Neuronal stem cell (in vitro differentiated cells): ENCODE measurements around the gene ARHGAP1.

Experiments
- DNase-seq: peaks from one replicate; pipeline ENCODE4 v3.0.0-alpha.2; 2013; ENCODE audit warnings: low spot score
- H2AFZ ChIP-seq: one replicate; pipeline ENCODE4 v1.6.1; 2013; ENCODE audit warnings: mild to moderate bottlenecking, low read length, inconsistent platforms
- H2AK5ac ChIP-seq: 2 replicates; pipeline ENCODE4 v1.6.1; 2013; ENCODE audit warnings: low read depth, mild to moderate bottlenecking, inconsistent platforms, low read length, moderate library complexity, mixed read lengths
- H2BK120ac ChIP-seq: 2 replicates; pipeline ENCODE4 v1.6.1; 2013; ENCODE audit warnings: low read depth, mild to moderate bottlenecking, inconsistent platforms, low read length, moderate library complexity, mixed read lengths
- H2BK12ac ChIP-seq: one replicate; pipeline ENCODE4 v1.6.1; 2013; ENCODE audit warnings: low read length, inconsistent platforms
- H2BK15ac ChIP-seq: 2 replicates; pipeline ENCODE4 v1.6.1; 2013; ENCODE audit warnings: mild to moderate bottlenecking, low read length, inconsistent platforms, mixed read lengths
- H2BK5ac ChIP-seq: one replicate; pipeline ENCODE4 v1.6.1; 2013; ENCODE audit warnings: inconsistent platforms, mild to moderate bottlenecking, low read length, moderate library complexity
- H3K14ac ChIP-seq: one replicate; pipeline ENCODE4 v1.6.1; 2013; ENCODE audit warnings: low read length, inconsistent platforms
- H3K18ac ChIP-seq: 2 replicates; pipeline ENCODE4 v1.6.1; 2013; ENCODE audit warnings: low read length, inconsistent platforms
- H3K23ac ChIP-seq: 2 replicates; pipeline ENCODE4 v1.6.1; 2013; ENCODE audit warnings: low read depth, mild to moderate bottlenecking, mixed read lengths, low read length, inconsistent platforms; ENCODE audit not compliant: poor library complexity
- H3K27ac ChIP-seq: replicated peaks from 3 replicates; pipeline ENCODE4 v1.5.1; 2013; ENCODE audit warnings: low read length, inconsistent platforms
- H3K27me3 ChIP-seq, 3 experiments: 2 replicates each; pipeline ENCODE4 v1.6.1; 2013; ENCODE audit warnings: low read length in 3 of 3, mild to moderate bottlenecking in 2 of 3, inconsistent platforms in 1 of 3, low read depth in 1 of 3, mixed read lengths in 1 of 3, moderate library complexity in 1 of 3; ENCODE audit not compliant: control insufficient read depth in 3 of 3, insufficient read depth in 3 of 3
- H3K36me3 ChIP-seq, 2 donors: replicated peaks in 1 of 2; 2 replicates each; pipeline ENCODE4 v1.6.1; 2013; ENCODE audit warnings: low read length in 2 of 2; ENCODE audit not compliant: control insufficient read depth in 2 of 2, insufficient read depth in 2 of 2
- H3K4ac ChIP-seq: 2 replicates; pipeline ENCODE4 v1.6.1; 2013; ENCODE audit warnings: inconsistent platforms, mild to moderate bottlenecking, low read length, moderate library complexity
- H3K4me1 ChIP-seq, 2 donors: 1 replicate in 1 of 2; 2 replicates in 1 of 2; pipeline ENCODE4 v1.6.1; 2013; ENCODE audit warnings: low read length in 2 of 2, low read depth in 1 of 2; ENCODE audit not compliant: control insufficient read depth in 2 of 2, insufficient read depth in 1 of 2
- H3K4me2 ChIP-seq: one replicate; pipeline ENCODE4 v1.6.1; 2013; ENCODE audit warnings: mild to moderate bottlenecking, low read length, inconsistent platforms; ENCODE audit not compliant: insufficient read depth, poor library complexity, severe bottlenecking
- H3K4me3 ChIP-seq, 2 donors: 2 replicates each; pipeline ENCODE4 v1.5.1; 2013; ENCODE audit warnings: low read length in 2 of 2, mild to moderate bottlenecking in 2 of 2, inconsistent platforms in 1 of 2, moderate library complexity in 1 of 2
- H3K79me1 ChIP-seq: one replicate; pipeline ENCODE4 v1.6.1; 2013; ENCODE audit warnings: low read depth, mild to moderate bottlenecking, inconsistent platforms, low read length, moderate library complexity
- H3K9ac ChIP-seq: one replicate; pipeline ENCODE4 v1.6.1; 2013; ENCODE audit warnings: mild to moderate bottlenecking, low read depth, low read length, inconsistent platforms; ENCODE audit not compliant: poor library complexity
- H3K9me3 ChIP-seq, 2 donors: replicated peaks in 1 of 2; 2 replicates each; pipeline versions ENCODE3 to v1.6.1; 2013; ENCODE audit warnings: low read length in 2 of 2, mild to moderate bottlenecking in 2 of 2, inconsistent platforms in 1 of 2, low read depth in 1 of 2, mixed read lengths in 1 of 2, moderate library complexity in 1 of 2; ENCODE audit not compliant: control insufficient read depth in 2 of 2, insufficient read depth in 1 of 2
- H4K8ac ChIP-seq: one replicate; pipeline ENCODE4 v1.6.1; 2013; ENCODE audit warnings: low read depth, mild to moderate bottlenecking, inconsistent platforms, low read length, moderate library complexity
- H4K91ac ChIP-seq: one replicate; pipeline ENCODE4 v1.6.1; 2013; ENCODE audit warnings: low read length, low read depth, mild to moderate bottlenecking, inconsistent platforms; ENCODE audit not compliant: poor library complexity
- WGBS, 2 donors: extraction: QIAGEN DNeasy Blood & Tissue Kit; methylation state at CpG; one replicate each; pipeline ENCODE4 v1.1.7; 2013; ENCODE audit warnings: missing lambda C conversion rate in 2 of 2, mixed read lengths in 1 of 2; ENCODE audit not compliant: insufficient read length in 2 of 2, insufficient replicate concordance in 1 of 2; ENCODE audit errors: extremely low coverage in 2 of 2; 5-methylcytosine and 5-hydroxymethylcytosine counted together

ARHGAP1 gene

DNA sequence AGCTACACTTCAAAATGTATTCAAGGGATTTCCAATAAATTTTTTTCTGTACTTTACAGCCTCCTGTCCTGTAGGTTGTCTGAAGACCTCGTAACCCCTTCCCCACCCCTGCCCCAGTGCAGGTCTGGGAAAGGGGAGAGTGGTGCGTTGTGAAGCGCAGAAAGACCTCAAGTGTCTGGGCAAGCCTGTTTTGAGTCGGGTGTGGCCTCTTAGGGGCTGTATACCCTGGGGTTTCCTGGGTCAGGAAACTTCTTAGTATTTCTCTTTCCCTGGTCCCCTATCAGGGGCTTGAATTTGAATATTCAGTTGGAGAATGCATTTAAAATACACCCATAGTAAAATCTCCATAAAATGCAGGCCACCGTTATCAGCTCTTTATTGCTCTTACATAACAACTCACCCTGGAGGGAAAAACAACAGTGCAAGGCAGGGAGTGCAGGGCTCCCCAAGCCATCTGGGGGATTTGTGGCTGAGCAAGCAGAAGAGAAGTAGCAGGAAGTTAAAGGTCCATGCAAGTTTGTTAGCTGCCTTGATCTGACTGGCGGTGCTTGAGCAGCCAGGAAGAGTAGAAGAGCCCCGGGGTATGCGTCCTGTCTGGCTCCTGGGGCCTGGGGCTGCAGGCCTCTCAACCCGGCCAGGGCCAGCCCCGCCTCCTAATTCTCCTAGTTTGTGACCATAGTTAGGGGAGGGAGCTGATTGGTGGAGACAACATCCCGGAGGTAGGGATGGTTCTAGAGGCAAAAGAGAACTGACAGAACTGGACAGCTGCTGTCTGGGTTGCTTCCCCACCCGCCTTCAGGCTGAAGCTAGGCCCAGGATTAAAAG is 25.7 kb downstream of the ARHGAP1 start:
- peaks cover 2 to 4% of the 10 kb centered on the region in 2 donors for H3K4me1 ChIP-seq
- H4K8ac ChIP-seq, result no peak overlapping the region
- no peak overlapping the region for H3K14ac ChIP-seq
- H2BK120ac ChIP-seq, result no peak overlapping the region
- H3K4me3 ChIP-seq, result no peak overlapping the region
- DNase-seq, result peak; percentile 8
- no peaks in the 10 kb centered on the region for H3K27me3 ChIP-seq
- no peak overlapping the region for H2BK5ac ChIP-seq
- peak overlapping the region; percentile 73 for H3K9ac ChIP-seq
- H2AFZ ChIP-seq, result no peak overlapping the region
- H2BK12ac ChIP-seq, result no peak overlapping the region
- H2AK5ac ChIP-seq, result no peak overlapping the region
- WGBS, 2 donors, result no CpG with 5 or more reads among the region's 12 CpGs
- no peak overlapping the region for H2BK15ac ChIP-seq
- H3K4me2 ChIP-seq, result no peak overlapping the region
- no peak overlapping the region for H4K91ac ChIP-seq
- no peak overlapping the region for H3K4ac ChIP-seq
- peaks cover 32 to 70% of the 10 kb centered on the region in 2 donors for H3K36me3 ChIP-seq
- H3K79me1 ChIP-seq, result peaks cover 5% of the 10 kb centered on the region
- H3K9me3 ChIP-seq, result no peaks in the 10 kb centered on the region
- H3K23ac ChIP-seq, result no peak overlapping the region
- H3K27ac ChIP-seq, result no peak overlapping the region
- no peak overlapping the region for H3K18ac ChIP-seq

- no peak for DNase-seq
- no peak overlapping the region for H2AK5ac ChIP-seq
- no peak overlapping the region for H3K4me3 ChIP-seq
- peaks cover 32 to 70% of the 10 kb centered on the region in 2 donors for H3K36me3 ChIP-seq
- no peak overlapping the region for H3K4me2 ChIP-seq
- no peak overlapping the region for H3K27ac ChIP-seq
- H3K23ac ChIP-seq, result no peak overlapping the region
- H2BK15ac ChIP-seq, result no peak overlapping the region
- H3K18ac ChIP-seq, result no peak overlapping the region
- H4K8ac ChIP-seq, result no peak overlapping the region
- H3K27me3 ChIP-seq, result no peaks in the 10 kb centered on the region
- H3K14ac ChIP-seq, result no peak overlapping the region
- no peak overlapping the region for H2BK12ac ChIP-seq
- H2AFZ ChIP-seq, result no peak overlapping the region
- H2BK5ac ChIP-seq, result no peak overlapping the region
- H3K4me1 ChIP-seq, result peaks cover 2 to 4% of the 10 kb centered on the region in 2 donors
- H3K79me1 ChIP-seq, result peaks cover 3% of the 10 kb centered on the region
- no peak overlapping the region for H4K91ac ChIP-seq
- H3K4ac ChIP-seq, result no peak overlapping the region
- no peaks in the 10 kb centered on the region for H3K9me3 ChIP-seq
- no peak overlapping the region for H3K9ac ChIP-seq
- no peak overlapping the region for H2BK120ac ChIP-seq
- no CpG with 5 or more reads among the region's 6 CpGs for WGBS, 2 donors
These were observed 26.5 kb downstream of the ARHGAP1 start for GRCh38 chr11:46673713-46674462.

GRCh38 chr11:46672381-46672839 is 28.0 kb downstream of the ARHGAP1 start:
- Histone ChIP-seq H3K79me1 (peaks cover 3% of the 10 kb centered on the region), H3K4ac (no peak overlapping the region), H3K18ac (no peak overlapping the region), H4K91ac (no peak overlapping the region), H3K27me3 (no peaks in the 10 kb centered on the region), H3K4me3 (no peak overlapping the region), H2BK120ac (no peak overlapping the region), H3K9me3 (peaks cover 0 to 3% of the 10 kb centered on the region in 2 donors), H2AK5ac (no peak overlapping the region), H3K36me3 (peaks cover 36 to 73% of the 10 kb centered on the region in 2 donors), H3K23ac (no peak overlapping the region), H3K9ac (no peak overlapping the region), H2BK15ac (no peak overlapping the region), H2BK12ac (no peak overlapping the region), H3K14ac (no peak overlapping the region), H3K27ac (no peak overlapping the region), H4K8ac (no peak overlapping the region), H3K4me2 (no peak overlapping the region), H2AFZ (no peak overlapping the region), H2BK5ac (no peak overlapping the region), H3K4me1 (peaks cover 2 to 4% of the 10 kb centered on the region in 2 donors)
- WGBS, 2 donors, result no CpG with 5 or more reads among the region's 7 CpGs
- DNase-seq, result no peak

- Histone ChIP-seq H3K4me3 (no peak overlapping the region), H3K18ac (no peak overlapping the region), H3K9me3 (peaks cover 0 to 3% of the 10 kb centered on the region in 2 donors), H3K27me3 (no peaks in the 10 kb centered on the region), H2AK5ac (no peak overlapping the region), H3K4me2 (no peak overlapping the region), H3K27ac (no peak overlapping the region), H3K36me3 (peaks cover 36 to 78% of the 10 kb centered on the region in 2 donors), H2BK5ac (no peak overlapping the region), H2BK15ac (no peak overlapping the region), H2BK12ac (no peak overlapping the region), H3K14ac (no peak overlapping the region), H3K79me1 (peaks cover 3% of the 10 kb centered on the region), H4K91ac (no peak overlapping the region), H2BK120ac (no peak overlapping the region), H3K23ac (no peak overlapping the region), H3K9ac (no peak overlapping the region), H3K4me1 (peaks cover 2 to 4% of the 10 kb centered on the region in 2 donors), H3K4ac (no peak overlapping the region), H4K8ac (no peak overlapping the region), H2AFZ (no peak overlapping the region)
- DNase-seq, result no peak
- no CpG with 5 or more reads among the region's 10 CpGs for WGBS, 2 donors
These were observed 28.5 kb downstream of the ARHGAP1 start for GRCh38 chr11:46671958-46672315.
